ENCODE results near the gene TYW1.
"Not testable (repeated sequence)": the region's sequence is repeated elsewhere in the genome, so short reads cannot be mapped to it uniquely, and the experiment has no call there.

TYW1 gene

GRCh38 chr7:67259363-67259762, 262.7 kb downstream of the TYW1 start:
- DNase-seq = not testable (repeated sequence)

GRCh38 chr7:67260166-67260586, 263.5 kb downstream of the TYW1 start:
- DNase-seq = not testable (repeated sequence)

GRCh38 chr7:67264000-67264399, 267.4 kb downstream of the TYW1 start:
- not testable (repeated sequence) for DNase-seq

- not testable (repeated sequence) for DNase-seq
These were observed 269.4 kb downstream of the TYW1 start for GRCh38 chr7:67266070-67266469.

GRCh38 chr7:67267914-67268313, 271.3 kb downstream of the TYW1 start:
- no peak for DNase-seq

GRCh38 chr7:67269916-67270315, 273.3 kb downstream of the TYW1 start:
- DNase-seq = not testable (repeated sequence)

Measured in NCI-H2171 (cell line).